Activated T-cell treated with anti-CD3 and anti-CD28 coated beads, Interleukin-2, amount 50 U/mL, for 1 hour (primary cell): ENCODE measurements around the gene COL28A1.

ENCODE experiments used
- DNase-seq: peaks from one replicate; pipeline ENCODE4 v3.0.0-alpha.2; 2020

The COL28A1 gene

GRCh38 chr7:7557252-7557651, 21.6 kb upstream of the COL28A1 start:
- no peak for DNase-seq

GRCh38 chr7:7556852-7557251, 21.2 kb upstream of the COL28A1 start:
- no peak for DNase-seq

- DNase-seq = no peak
These were observed 19.2 kb upstream of the COL28A1 start for GRCh38 chr7:7554649-7555575.

GRCh38 chr7:7554021-7554432, 18.4 kb upstream of the COL28A1 start:
- DNase-seq = no peak

GRCh38 chr7:7553386-7553785, 17.7 kb upstream of the COL28A1 start:
- no peak for DNase-seq

- DNase-seq = no peak
These were observed 16.5 kb upstream of the COL28A1 start for GRCh38 chr7:7552199-7552598.

GRCh38 chr7:7550663-7551062, 15.0 kb upstream of the COL28A1 start:
- DNase-seq = no peak

- no peak for DNase-seq
These were observed 12.7 kb upstream of the COL28A1 start for GRCh38 chr7:7548407-7548806.

GRCh38 chr7:7542251-7542835, 6.7 kb upstream of the COL28A1 start:
- no peak for DNase-seq

GRCh38 chr7:7539711-7540110, 4.0 kb upstream of the COL28A1 start:
- DNase-seq = no peak

- DNase-seq = no peak
These were observed 3.5 kb upstream of the COL28A1 start for GRCh38 chr7:7539152-7539551.

GRCh38 chr7:7537711-7538110, 2.0 kb upstream of the COL28A1 start:
- DNase-seq = no peak

GRCh38 chr7:7536396-7537019, 835 bp upstream of the COL28A1 start:
- no peak for DNase-seq

GRCh38 chr7:7533831-7534430, 1.7 kb downstream of the COL28A1 start:
- no peak for DNase-seq

GRCh38 chr7:7529328-7529727, 6.3 kb downstream of the COL28A1 start:
- DNase-seq = no peak

GRCh38 chr7:7527047-7527446, 8.6 kb downstream of the COL28A1 start:
- DNase-seq = no peak

- no peak for DNase-seq
These were observed 9.7 kb downstream of the COL28A1 start for GRCh38 chr7:7526006-7526405.

GRCh38 chr7:7524121-7524520, 11.6 kb downstream of the COL28A1 start:
- no peak for DNase-seq

GRCh38 chr7:7522421-7522820, 13.3 kb downstream of the COL28A1 start:
- DNase-seq = no peak

- DNase-seq = no peak
These were observed 14.4 kb downstream of the COL28A1 start for GRCh38 chr7:7521259-7521658.

- DNase-seq = no peak
These were observed 16.1 kb downstream of the COL28A1 start for GRCh38 chr7:7519528-7519927.

- DNase-seq = no peak
These were observed 16.6 kb downstream of the COL28A1 start for GRCh38 chr7:7519056-7519455.

- no peak for DNase-seq
These were observed 17.9 kb downstream of the COL28A1 start for GRCh38 chr7:7517754-7518153.

- no peak for DNase-seq
These were observed 19.0 kb downstream of the COL28A1 start for GRCh38 chr7:7516662-7517061.
